ENCODE data around the gene CELF2. TPM values are rescaled to one million over a fixed set of nuclear protein-coding genes. Genes with fewer than 3 reads are reported as not detected.

CELF2 gene
- total RNA-seq, 1 experiment from 2014 or later = not detected

- ChIA-PET POLR2A (ENCODE audit: low non-redundant PET) (no interaction called here), CTCF (no interaction called here)
- no peaks in the 10 kb centered on the region for H3K36me3 ChIP-seq (ENCODE audit: insufficient read depth, low read length, poor library complexity, severe bottlenecking)
- no peaks in the 10 kb centered on the region for H3K4me1 ChIP-seq (ENCODE audit: insufficient read depth, low read length, poor library complexity, severe bottlenecking)
- peaks cover 79% of the 10 kb centered on the region for H3K27me3 ChIP-seq (replicated peaks; ENCODE audit: insufficient read depth, low read depth, low read length, poor library complexity)
- TF ChIP-seq CTCF (conservative IDR thresholded peaks at IDR 0.05; ENCODE audit: low read depth, low read length) (no peak), EZH2 (IDR thresholded peaks at IDR 0.05; ENCODE audit: borderline replicate concordance, low read depth, low read length, poor library complexity, severe bottlenecking) (no peak)
- intact Hi-C loops (cut with micrococcal nuclease; ENCODE audit: unreplicated experiment) = no loop called here
- no peaks in the 10 kb centered on the region for H3K9me3 ChIP-seq (ENCODE audit: low read depth, low read length, poor library complexity, severe bottlenecking)
- no peak overlapping the region for H3K27ac ChIP-seq (ENCODE audit: low read depth, low read length, poor library complexity, severe bottlenecking)
- no peak for DNase-seq (ENCODE audit: low spot score)
- BruUV-seq (replicated peaks) = no TSS peak
- H3K4me3 ChIP-seq (ENCODE audit: low read depth, low read length, poor library complexity, severe bottlenecking) = no peak overlapping the region
These were observed 213.6 kb downstream of the CELF2 start for GRCh38 chr10:11231285-11231684.

GRCh38 chr10:11232222-11232961 is 214.7 kb downstream of the CELF2 start:
- Histone ChIP-seq H3K9me3 (ENCODE audit: low read depth, low read length, poor library complexity, severe bottlenecking) (no peaks in the 10 kb centered on the region), H3K4me3 (ENCODE audit: low read depth, low read length, poor library complexity, severe bottlenecking) (no peak overlapping the region), H3K27ac (ENCODE audit: low read depth, low read length, poor library complexity, severe bottlenecking) (no peak overlapping the region), H3K36me3 (ENCODE audit: insufficient read depth, low read length, poor library complexity, severe bottlenecking) (no peaks in the 10 kb centered on the region), H3K27me3 (replicated peaks; ENCODE audit: insufficient read depth, low read depth, low read length, poor library complexity) (peaks cover 79% of the 10 kb centered on the region), H3K4me1 (ENCODE audit: insufficient read depth, low read length, poor library complexity, severe bottlenecking) (no peaks in the 10 kb centered on the region)
- no TSS peak for BruUV-seq (replicated peaks)
- ChIA-PET POLR2A (ENCODE audit: low non-redundant PET) (no interaction called here), CTCF (no interaction called here)
- TF ChIP-seq CTCF (conservative IDR thresholded peaks at IDR 0.05; ENCODE audit: low read depth, low read length) (no peak), EZH2 (IDR thresholded peaks at IDR 0.05; ENCODE audit: borderline replicate concordance, low read depth, low read length, poor library complexity, severe bottlenecking) (no peak)
- intact Hi-C loops (cut with micrococcal nuclease; ENCODE audit: unreplicated experiment) = no loop called here
- DNase-seq (ENCODE audit: low spot score) = no peak

GRCh38 chr10:11234857-11235531 is 217.3 kb downstream of the CELF2 start:
- no peaks in the 10 kb centered on the region for H3K36me3 ChIP-seq (ENCODE audit: insufficient read depth, low read length, poor library complexity, severe bottlenecking)
- TF ChIP-seq EZH2 (IDR thresholded peaks at IDR 0.05; ENCODE audit: borderline replicate concordance, low read depth, low read length, poor library complexity, severe bottlenecking) (no peak), CTCF (conservative IDR thresholded peaks at IDR 0.05; ENCODE audit: low read depth, low read length) (no peak)
- CTCF ChIA-PET = no interaction called here
- H3K4me1 ChIP-seq (ENCODE audit: insufficient read depth, low read length, poor library complexity, severe bottlenecking) = no peaks in the 10 kb centered on the region
- intact Hi-C loops (cut with micrococcal nuclease; ENCODE audit: unreplicated experiment) = no loop called here
- POLR2A ChIA-PET (ENCODE audit: low non-redundant PET) = no interaction called here
- no peak overlapping the region for H3K27ac ChIP-seq (ENCODE audit: low read depth, low read length, poor library complexity, severe bottlenecking)
- no peaks in the 10 kb centered on the region for H3K9me3 ChIP-seq (ENCODE audit: low read depth, low read length, poor library complexity, severe bottlenecking)
- DNase-seq (ENCODE audit: low spot score) = no peak
- no TSS peak for BruUV-seq (replicated peaks)
- H3K4me3 ChIP-seq (ENCODE audit: low read depth, low read length, poor library complexity, severe bottlenecking) = no peak overlapping the region
- H3K27me3 ChIP-seq (replicated peaks; ENCODE audit: insufficient read depth, low read depth, low read length, poor library complexity) = peaks cover 82% of the 10 kb centered on the region
